ENCODE data around the gene DNASE1L1.

Gene DNASE1L1

GRCh38 chrX:154433605-154434004 lies 24.6 kb upstream of the DNASE1L1 start:
- no peaks in the 10 kb centered on the region for H3K9me2 ChIP-seq (ENCODE audit: low read depth, low read length)
- H3K27ac ChIP-seq (ENCODE audit: low read depth, low read length, poor library complexity, severe bottlenecking): no peak overlapping the region
- H2AFZ ChIP-seq (ENCODE audit: low read length): no peak overlapping the region
- H3K4me2 ChIP-seq (ENCODE audit: low read length): no peak overlapping the region
- H3K79me2 ChIP-seq (ENCODE audit: insufficient read depth, low read length): peaks cover 7% of the 10 kb centered on the region; the same call in 1 of the 2 replicates
- no peaks in the 10 kb centered on the region for H3K27me3 ChIP-seq (ENCODE audit: insufficient read depth, low read length)
- no peaks in the 10 kb centered on the region for H3K9me3 ChIP-seq (ENCODE audit: low read length)
- peaks cover 27% of the 10 kb centered on the region for H3K4me1 ChIP-seq (ENCODE audit: insufficient read depth, low read length, severe bottlenecking)
- no peaks in the 10 kb centered on the region for H4K20me1 ChIP-seq (ENCODE audit: insufficient read depth, low read length)
- no peak overlapping the region for H3K4me3 ChIP-seq (ENCODE audit: low read depth, low read length, poor library complexity, severe bottlenecking)
- H3K9ac ChIP-seq (ENCODE audit: low read length): no peak overlapping the region
- TF ChIP-seq CTCF (IDR thresholded peaks at IDR 0.05; ENCODE audit: low read length): no peak
- no peak for TF ChIP-seq EZH2 (IDR thresholded peaks at IDR 0.05; ENCODE audit: borderline replicate concordance, low read length)
- peaks cover 22% of the 10 kb centered on the region for H3K36me3 ChIP-seq (ENCODE audit: insufficient read depth, low read length)
- H3F3A ChIP-seq (ENCODE audit: insufficient read depth, low read length): no peaks in the 10 kb centered on the region

GRCh38 chrX:154432210-154432609 lies 23.2 kb upstream of the DNASE1L1 start:
- Histone ChIP-seq H3K4me1 (ENCODE audit: insufficient read depth, low read length, severe bottlenecking) (peaks cover 24% of the 10 kb centered on the region), H3K9me3 (ENCODE audit: low read length) (no peaks in the 10 kb centered on the region), H3K79me2 (ENCODE audit: insufficient read depth, low read length) (no peaks in the 10 kb centered on the region), H3K9me2 (ENCODE audit: low read depth, low read length) (no peaks in the 10 kb centered on the region), H3K4me2 (ENCODE audit: low read length) (no peak overlapping the region), H3K27me3 (ENCODE audit: insufficient read depth, low read length) (no peaks in the 10 kb centered on the region), H3K9ac (ENCODE audit: low read length) (no peak overlapping the region), H3K36me3 (ENCODE audit: insufficient read depth, low read length) (peaks cover 22% of the 10 kb centered on the region; the same call in 1 of the 2 replicates), H3K4me3 (ENCODE audit: low read depth, low read length, poor library complexity, severe bottlenecking) (no peak overlapping the region), H3K27ac (ENCODE audit: low read depth, low read length, poor library complexity, severe bottlenecking) (no peak overlapping the region), H4K20me1 (ENCODE audit: insufficient read depth, low read length) (no peaks in the 10 kb centered on the region), H3F3A (ENCODE audit: insufficient read depth, low read length) (no peaks in the 10 kb centered on the region), H2AFZ (ENCODE audit: low read length) (no peak overlapping the region)
- no peak for TF ChIP-seq EZH2 (IDR thresholded peaks at IDR 0.05; ENCODE audit: borderline replicate concordance, low read length)
- TF ChIP-seq CTCF (IDR thresholded peaks at IDR 0.05; ENCODE audit: low read length): no peak

GRCh38 chrX:154431341-154431740 lies 22.3 kb upstream of the DNASE1L1 start:
- H3K4me2 ChIP-seq (ENCODE audit: low read length): no peak overlapping the region
- no peak overlapping the region for H2AFZ ChIP-seq (ENCODE audit: low read length)
- H3K27me3 ChIP-seq (ENCODE audit: insufficient read depth, low read length): no peaks in the 10 kb centered on the region
- H3F3A ChIP-seq (ENCODE audit: insufficient read depth, low read length): no peaks in the 10 kb centered on the region
- H3K9me2 ChIP-seq (ENCODE audit: low read depth, low read length): no peaks in the 10 kb centered on the region
- H3K9me3 ChIP-seq (ENCODE audit: low read length): no peaks in the 10 kb centered on the region
- H3K27ac ChIP-seq (ENCODE audit: low read depth, low read length, poor library complexity, severe bottlenecking): no peak overlapping the region
- no peak overlapping the region for H3K9ac ChIP-seq (ENCODE audit: low read length)
- no peaks in the 10 kb centered on the region for H3K79me2 ChIP-seq (ENCODE audit: insufficient read depth, low read length)
- H3K4me3 ChIP-seq (ENCODE audit: low read depth, low read length, poor library complexity, severe bottlenecking): no peak overlapping the region
- peaks cover 22% of the 10 kb centered on the region for H3K4me1 ChIP-seq (ENCODE audit: insufficient read depth, low read length, severe bottlenecking)
- no peaks in the 10 kb centered on the region for H4K20me1 ChIP-seq (ENCODE audit: insufficient read depth, low read length)
- H3K36me3 ChIP-seq (ENCODE audit: insufficient read depth, low read length): peaks cover 22% of the 10 kb centered on the region; the same call in 1 of the 2 replicates
- TF ChIP-seq EZH2 (IDR thresholded peaks at IDR 0.05; ENCODE audit: borderline replicate concordance, low read length) (no peak), CTCF (IDR thresholded peaks at IDR 0.05; ENCODE audit: low read length) (no peak)

All from OCI-LY1 (cell line).